ENCODE data around the gene SLC6A19. TPM values are rescaled to one million over a fixed set of nuclear protein-coding genes. Genes with fewer than 3 reads are reported as not detected.

SLC6A19 gene
- total and polyA plus RNA-seq, 8 donors: 0.13 to 5.5 (median 0.43) TPM; not detected in 3

GRCh38 chr5:1206521-1207412 lies 5.4 kb downstream of the SLC6A19 start:
- intact Hi-C loops (cut with DNase I; ENCODE audit: low total_unique reads): no loop called here

GRCh38 chr5:1207555-1207954 lies 6.2 kb downstream of the SLC6A19 start:
- Histone ChIP-seq H3K27me3 (peaks cover 0 to 71% (median 0%) of the 10 kb centered on the region in 3 donors), H3K4me1 (peaks cover 0 to 9% (median 3%) of the 10 kb centered on the region in 4 donors), H3K9me3 (no peaks in the 10 kb centered on the region), H3K36me3 (no peaks in the 10 kb centered on the region), H3K27ac (no peak overlapping the region), H3K4me3 (no peak overlapping the region)
- 73 to 83% (median 79%) methylated on average over 6 of the region's 6 CpGs for WGBS, 5 donors
- no peak for DNase-seq
- intact Hi-C loops (cut with DNase I; ENCODE audit: low total_unique reads): no loop called here
- TF ChIP-seq POLR2AphosphoS5 (IDR thresholded peaks at IDR 0.05) (no peak), POLR2A (IDR thresholded peaks at IDR 0.05) (no peak), CTCF (IDR thresholded peaks at IDR 0.05) (no peak), EP300 (IDR thresholded peaks at IDR 0.05) (no peak)

More at GRCh38 chr5:1206521-1207412, 5.4 kb downstream of the SLC6A19 start:
- Histone ChIP-seq H3K9me3 (no peaks in the 10 kb centered on the region), H3K4me1 (peaks cover 0 to 9% (median 4%) of the 10 kb centered on the region in 4 donors), H3K27ac (no peak overlapping the region), H3K4me3 (no peak overlapping the region), H3K27me3 (peaks cover 0 to 79% (median 0%) of the 10 kb centered on the region in 3 donors), H3K36me3 (no peaks in the 10 kb centered on the region)
- no peak for DNase-seq
- 75 to 82% (median 78%) methylated on average over 42 to 49 of the region's 49 CpGs for WGBS, 5 donors
- TF ChIP-seq POLR2A (IDR thresholded peaks at IDR 0.05): no peak
- TF ChIP-seq CTCF (IDR thresholded peaks at IDR 0.05): no peak
- no peak for TF ChIP-seq POLR2AphosphoS5 (IDR thresholded peaks at IDR 0.05)
- no peak for TF ChIP-seq EP300 (IDR thresholded peaks at IDR 0.05)

- Histone ChIP-seq H3K9me3 (no peaks in the 10 kb centered on the region), H3K36me3 (no peaks in the 10 kb centered on the region), H3K27ac (no peak overlapping the region), H3K27me3 (peaks cover 0 to 65% (median 0%) of the 10 kb centered on the region in 3 donors), H3K4me1 (peaks cover 0 to 9% (median 3%) of the 10 kb centered on the region in 4 donors), H3K4me3 (no peak overlapping the region)
- intact Hi-C loops (cut with DNase I; ENCODE audit: low total_unique reads): no loop called here
- TF ChIP-seq EP300 (IDR thresholded peaks at IDR 0.05): no peak
- TF ChIP-seq POLR2AphosphoS5 (IDR thresholded peaks at IDR 0.05): no peak
- no peak for TF ChIP-seq POLR2A (IDR thresholded peaks at IDR 0.05)
- TF ChIP-seq CTCF (IDR thresholded peaks at IDR 0.05): no peak
- no peak for DNase-seq
- 63 to 81% (median 73%) methylated on average over 5 to 17 of the region's 17 CpGs for WGBS, 5 donors
Observed at GRCh38 chr5:1208221-1208742, 6.9 kb downstream of the SLC6A19 start.

- peaks cover 0 to 59% (median 0%) of the 10 kb centered on the region in 3 donors for H3K27me3 ChIP-seq
- WGBS, 5 donors: 68 to 83% (median 81%) methylated on average over 16 to 24 of the region's 24 CpGs
- no peaks in the 10 kb centered on the region for H3K9me3 ChIP-seq
- H3K27ac ChIP-seq: no peak overlapping the region
- TF ChIP-seq CTCF (IDR thresholded peaks at IDR 0.05) (peak in 4 of 7 experiments; percentile 3 to 47 (median 24)), POLR2A (IDR thresholded peaks at IDR 0.05) (no peak)
- DNase-seq: peak; percentile 38 to 47
- no peak overlapping the region for H3K4me3 ChIP-seq
- H3K36me3 ChIP-seq: no peaks in the 10 kb centered on the region
- H3K4me1 ChIP-seq: peaks cover 0 to 9% (median 3%) of the 10 kb centered on the region in 4 donors
- intact Hi-C loops (cut with DNase I; ENCODE audit: low total_unique reads): no loop called here
Observed at GRCh38 chr5:1208743-1209488, 7.5 kb downstream of the SLC6A19 start.

Data from stomach (tissue), 9 donors.